ENCODE measurements around the gene SLC23A2. TPM values are rescaled to one million over a fixed set of nuclear protein-coding genes. Genes with fewer than 3 reads are reported as not detected.
"Not testable (repeated sequence)": the region's sequence is repeated elsewhere in the genome, so short reads cannot be mapped to it uniquely, and the experiment has no call there.

Gene SLC23A2
- polyA plus RNA-seq, 1 donor: 9.4 TPM

DNA sequence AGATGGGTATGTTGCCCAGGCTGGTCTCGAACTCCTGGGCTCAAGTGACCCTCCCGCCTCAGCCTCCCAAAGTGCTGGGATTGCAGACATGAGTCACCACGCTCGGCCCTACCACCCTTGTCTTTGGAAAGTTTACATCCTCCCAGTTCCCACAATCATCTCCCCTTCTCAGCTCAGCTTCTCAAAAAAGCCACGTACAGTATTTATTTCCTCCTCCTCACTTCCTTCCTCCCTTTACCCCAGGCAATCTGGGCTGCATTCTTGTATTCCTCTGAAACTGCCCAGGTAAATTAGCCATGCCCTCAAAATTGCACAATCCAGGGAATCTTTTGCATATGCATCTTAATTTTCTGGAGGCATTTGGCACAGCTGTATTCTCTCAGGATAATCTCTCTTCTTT lies 7.4 kb upstream of the SLC23A2 start:
- no peak for DNase-seq (ENCODE audit: low read depth)

DNA sequence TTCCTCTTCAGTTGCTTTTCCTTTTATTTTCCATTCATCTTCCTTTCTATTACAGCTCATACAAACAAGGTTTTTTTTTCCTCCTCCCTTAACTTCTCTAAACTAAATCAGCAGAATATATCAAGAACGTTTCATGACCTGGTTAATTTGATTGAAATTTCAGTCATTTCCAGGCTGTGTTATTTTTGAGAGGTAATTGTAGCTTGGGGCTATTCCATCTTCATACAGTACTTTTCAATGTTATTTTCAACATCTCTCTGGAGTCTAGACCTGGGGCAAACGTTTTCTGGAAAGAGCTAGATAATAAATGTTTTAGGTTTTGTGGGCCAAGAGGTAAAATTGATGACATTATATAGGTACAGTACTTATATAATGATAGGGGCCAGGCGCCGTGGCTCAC lies 4.0 kb upstream of the SLC23A2 start:
- no peak for DNase-seq (ENCODE audit: low read depth)

DNA sequence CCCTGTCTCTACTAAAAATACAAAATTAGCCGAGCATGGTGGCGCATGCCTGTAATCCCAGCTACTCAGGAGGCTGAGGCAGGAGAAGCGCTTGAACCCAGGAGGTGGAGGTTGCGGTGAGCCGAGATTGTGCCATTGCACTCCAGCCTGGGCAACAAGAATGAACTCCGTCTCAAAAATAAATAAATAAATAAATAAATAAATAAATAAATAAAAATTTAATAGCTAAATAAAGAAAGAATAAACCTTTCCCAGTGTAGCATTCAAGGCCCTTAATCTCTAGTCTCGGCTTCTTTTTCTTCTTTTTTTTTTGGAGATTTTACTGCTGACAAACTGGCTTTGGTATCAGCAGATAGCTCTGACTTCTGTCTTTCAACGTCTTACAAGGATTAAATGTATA lies 3.5 kb upstream of the SLC23A2 start:
- not testable (repeated sequence) for DNase-seq (ENCODE audit: low read depth)

GRCh38 chr20:5003626-5004025 lies 2.3 kb upstream of the SLC23A2 start:
- no peak for DNase-seq (ENCODE audit: low read depth)

DNA sequence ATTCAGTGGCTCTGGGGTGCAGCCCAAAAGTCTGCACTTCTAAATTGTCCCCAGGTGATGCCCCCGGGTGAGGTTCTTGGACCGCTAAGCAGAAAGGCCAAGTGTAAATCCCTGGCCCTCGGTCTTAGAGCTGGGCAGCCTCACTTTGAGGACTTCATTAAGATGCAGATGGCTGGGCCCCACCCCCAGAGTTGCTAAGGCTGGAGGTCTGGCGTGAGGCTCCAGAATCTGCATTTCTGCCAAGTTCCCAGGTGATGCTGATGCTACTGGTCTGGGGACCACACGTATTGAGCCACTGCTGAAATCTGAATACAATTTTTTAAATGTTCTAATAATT lies 735 bp upstream of the SLC23A2 start:
- no peak for DNase-seq (ENCODE audit: low read depth)

DNA sequence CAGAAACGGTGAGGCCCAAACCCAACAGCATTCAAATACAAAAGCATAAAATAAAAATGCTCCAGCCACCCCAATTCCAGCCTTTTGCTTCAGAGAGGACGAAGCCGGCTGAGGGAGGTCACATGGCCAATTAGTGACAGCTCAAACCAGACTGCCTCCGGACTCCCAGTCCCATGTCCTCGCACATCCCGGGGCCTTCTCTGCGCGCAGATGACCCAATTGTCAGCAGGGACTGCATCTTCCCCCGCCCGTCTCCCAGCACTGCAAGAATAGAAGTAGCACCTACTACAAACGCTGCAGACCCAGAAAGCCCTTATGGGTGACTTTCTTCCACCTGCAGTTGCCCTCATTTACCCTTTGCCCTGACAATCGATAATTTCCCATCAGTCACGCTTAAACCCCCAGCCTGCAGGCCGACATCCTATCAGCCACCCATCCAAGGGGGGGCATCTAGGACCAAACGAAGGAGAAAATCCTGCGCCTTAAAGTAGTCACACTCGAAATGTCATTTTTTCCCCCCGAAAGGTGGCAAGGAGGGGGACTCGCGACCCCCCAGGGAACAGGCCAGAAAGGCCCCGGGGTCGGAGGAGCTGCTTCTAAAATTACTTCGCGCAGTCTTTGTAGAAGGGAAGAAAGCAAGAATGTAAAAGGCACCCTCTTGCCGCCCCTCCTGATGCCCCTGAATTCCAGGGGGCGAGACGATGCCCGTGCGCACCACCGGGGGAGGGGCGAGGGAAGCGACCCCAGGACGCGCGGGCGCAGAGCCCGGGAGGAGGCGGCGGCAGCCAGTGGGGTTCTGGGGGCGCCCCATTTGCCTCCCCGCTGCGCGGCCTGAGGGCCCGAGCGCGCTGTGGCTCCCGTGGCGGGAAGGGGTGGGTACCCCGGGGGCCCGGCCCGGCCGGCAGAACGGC lies 792 bp downstream of the SLC23A2 start:
- DNase-seq (ENCODE audit: low read depth): no peak

DNA sequence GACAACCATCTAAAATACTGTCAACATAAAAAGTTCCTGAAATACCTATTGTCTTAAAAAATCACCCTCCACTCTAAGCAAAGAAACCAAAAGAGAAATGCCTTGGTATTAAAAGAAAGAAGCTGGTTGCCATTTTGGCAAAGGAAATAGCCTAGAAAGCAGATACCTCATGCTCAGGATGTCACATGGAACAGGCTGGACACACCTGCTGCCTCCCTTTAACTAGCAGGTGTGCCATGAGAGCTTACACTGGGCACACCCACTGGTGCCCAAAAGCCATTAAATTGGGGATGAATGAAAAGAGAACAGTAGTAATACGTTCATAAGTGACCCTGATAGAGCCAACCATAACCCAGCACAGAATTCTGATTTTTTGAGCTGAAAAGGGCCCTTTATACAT lies 1.5 kb downstream of the SLC23A2 start:
- DNase-seq (ENCODE audit: low read depth): no peak

DNA sequence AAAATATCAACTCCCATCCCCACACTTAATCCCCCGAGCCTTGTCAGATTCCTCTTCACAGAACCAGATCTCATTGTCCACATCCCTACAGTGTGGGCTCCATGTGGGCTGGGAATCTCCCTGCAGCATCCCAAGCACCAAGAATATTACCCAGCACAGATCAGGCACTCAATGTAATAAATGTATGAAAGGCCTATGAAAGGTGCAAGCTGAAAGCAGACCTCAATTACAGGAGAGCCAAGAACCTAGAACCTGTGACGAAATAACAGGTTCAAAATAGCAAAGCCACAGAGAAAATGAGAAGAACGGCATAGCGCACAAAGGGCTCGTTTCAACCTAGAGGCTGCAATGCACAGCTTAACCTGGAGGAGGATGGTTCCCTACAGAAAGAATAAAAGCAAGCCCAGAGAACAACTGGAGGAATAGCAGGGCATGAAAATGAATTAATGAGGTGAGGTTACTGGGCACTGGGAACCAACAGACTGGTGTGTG lies 3.1 kb downstream of the SLC23A2 start:
- no peak for DNase-seq (ENCODE audit: low read depth)

DNA sequence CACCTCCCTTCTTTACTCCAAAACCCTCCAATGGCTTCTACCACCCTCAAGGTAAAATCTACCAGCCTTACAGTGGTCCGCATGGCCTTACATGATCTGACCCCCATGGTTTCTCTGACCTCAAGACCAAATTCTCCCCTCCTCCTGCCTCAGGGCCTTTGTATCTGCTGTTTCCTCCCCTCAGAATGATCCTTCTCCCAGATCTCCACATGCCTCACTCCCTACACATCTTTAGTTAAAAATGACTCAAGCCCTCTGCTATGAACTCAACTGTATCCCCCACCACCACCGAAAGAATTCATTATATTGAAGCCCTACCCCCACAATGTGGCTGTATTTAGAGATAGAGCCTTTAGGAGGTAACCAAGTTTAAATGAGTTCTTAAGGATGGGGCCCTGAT lies 4.1 kb downstream of the SLC23A2 start:
- DNase-seq (ENCODE audit: low read depth): no peak

GRCh38 chr20:4989570-4989969 lies 11.7 kb downstream of the SLC23A2 start:
- DNase-seq (ENCODE audit: low read depth): no peak

DNA sequence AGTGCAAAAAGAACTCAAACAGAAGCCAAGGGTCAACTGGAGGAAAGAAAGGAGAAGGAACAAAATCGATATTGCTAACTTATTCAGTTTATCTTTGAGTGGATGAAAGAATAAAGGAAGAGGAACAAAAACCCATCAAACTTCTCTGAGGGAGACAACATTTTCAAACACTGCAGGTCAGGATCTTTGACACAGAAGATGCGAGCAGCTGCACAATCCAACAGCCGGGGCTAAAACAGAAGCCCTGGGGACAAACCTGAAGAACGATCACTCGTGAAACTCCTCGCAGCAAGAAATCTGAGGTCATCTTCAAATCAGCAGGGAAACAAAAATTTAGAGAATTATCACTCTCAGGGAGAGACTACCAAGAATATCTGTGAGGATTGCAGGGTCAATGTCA lies 14.2 kb downstream of the SLC23A2 start:
- no peak for DNase-seq (ENCODE audit: low read depth)

GRCh38 chr20:4985658-4986057 lies 15.7 kb downstream of the SLC23A2 start:
- DNase-seq (ENCODE audit: low read depth): no peak

DNA sequence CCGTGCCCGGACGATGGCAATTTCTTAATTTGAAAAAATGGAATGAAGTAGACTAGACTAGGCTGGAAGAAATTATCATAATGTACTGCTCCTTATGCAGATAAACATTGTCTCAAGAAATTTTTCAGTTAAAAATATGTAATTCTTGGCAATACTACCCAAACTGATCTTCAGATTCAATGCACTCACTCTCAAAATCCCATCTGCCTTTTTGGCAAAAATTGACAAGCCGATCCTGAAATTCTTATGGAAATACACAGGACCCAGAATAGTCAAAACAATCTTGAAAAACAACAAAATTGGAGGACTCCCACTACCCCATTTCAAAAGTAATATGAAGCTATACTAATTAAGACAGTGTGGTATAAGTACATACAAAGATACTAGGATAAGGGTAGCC lies 19.0 kb downstream of the SLC23A2 start:
- DNase-seq (ENCODE audit: low read depth): no peak

GRCh38 chr20:4979841-4980410 lies 21.4 kb downstream of the SLC23A2 start:
- no peak for DNase-seq (ENCODE audit: low read depth)

DNA sequence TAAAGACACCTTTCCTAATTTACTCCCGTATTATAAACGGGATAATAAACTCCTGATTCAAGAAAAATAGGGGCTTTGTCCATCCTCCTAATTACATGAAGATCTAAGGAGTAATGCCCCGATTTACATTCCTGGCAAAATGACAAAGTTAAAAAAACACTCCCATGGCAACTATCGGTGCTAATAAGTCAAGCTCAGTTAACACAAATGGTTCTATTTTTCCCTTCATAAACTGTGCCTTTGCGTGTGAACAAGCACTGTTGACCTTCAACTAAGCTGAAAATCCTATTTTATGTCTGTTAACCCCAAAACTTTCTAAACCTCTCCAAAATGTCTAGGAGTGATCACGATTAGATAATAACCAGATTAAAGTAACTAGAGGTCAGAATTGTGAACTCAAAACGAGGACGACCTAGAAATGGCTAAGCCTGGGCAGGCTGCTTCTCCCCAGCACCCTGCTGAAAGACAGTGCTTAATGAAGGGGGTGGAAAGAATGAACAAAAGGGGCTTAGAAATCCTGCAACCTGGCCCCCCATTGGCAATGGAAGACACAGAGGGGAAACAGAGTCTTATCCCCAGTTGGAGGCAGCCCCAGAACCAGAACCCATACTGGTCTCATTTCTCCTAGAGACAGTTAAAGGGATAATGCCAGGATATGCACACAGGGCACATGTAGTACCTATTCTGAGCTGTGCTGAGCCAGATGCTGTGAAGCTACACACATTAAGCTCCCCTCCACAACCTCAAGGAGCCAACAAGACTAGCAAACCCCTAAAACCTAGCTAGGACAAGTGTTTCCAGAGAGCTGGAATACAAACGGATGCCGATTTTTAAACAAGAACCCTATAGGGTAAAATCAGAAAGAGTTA lies 23.0 kb downstream of the SLC23A2 start:
- no peak for DNase-seq (ENCODE audit: low read depth)

DNA sequence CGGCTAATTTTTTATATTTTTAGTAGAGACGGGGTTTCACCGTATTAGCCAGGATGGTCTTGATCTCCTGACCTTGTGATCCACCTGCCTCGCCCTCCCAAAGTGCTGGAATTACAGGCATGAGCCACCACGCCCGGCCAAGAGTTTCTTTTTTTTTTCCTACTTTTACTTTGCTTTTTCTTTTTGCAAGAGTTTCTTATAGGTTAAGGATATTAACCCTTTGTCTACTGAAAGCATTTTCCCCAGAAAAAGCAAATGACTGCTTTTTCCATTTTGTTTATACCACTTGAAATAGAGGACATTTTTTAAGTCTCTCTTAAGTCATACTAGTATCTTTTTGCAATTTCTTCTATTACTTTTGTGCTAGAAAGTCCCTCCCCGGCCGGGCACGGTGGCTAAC lies 25.3 kb downstream of the SLC23A2 start:
- not testable (repeated sequence) for DNase-seq (ENCODE audit: low read depth)

GRCh38 chr20:4973330-4974097 lies 27.8 kb downstream of the SLC23A2 start:
- DNase-seq (ENCODE audit: low read depth): peak; percentile 14

- no peak for DNase-seq (ENCODE audit: low read depth)
Measured at GRCh38 chr20:4972506-4973251, 28.6 kb downstream of the SLC23A2 start.

GRCh38 chr20:4971064-4971463 lies 30.2 kb downstream of the SLC23A2 start:
- no peak for DNase-seq (ENCODE audit: low read depth)

DNA sequence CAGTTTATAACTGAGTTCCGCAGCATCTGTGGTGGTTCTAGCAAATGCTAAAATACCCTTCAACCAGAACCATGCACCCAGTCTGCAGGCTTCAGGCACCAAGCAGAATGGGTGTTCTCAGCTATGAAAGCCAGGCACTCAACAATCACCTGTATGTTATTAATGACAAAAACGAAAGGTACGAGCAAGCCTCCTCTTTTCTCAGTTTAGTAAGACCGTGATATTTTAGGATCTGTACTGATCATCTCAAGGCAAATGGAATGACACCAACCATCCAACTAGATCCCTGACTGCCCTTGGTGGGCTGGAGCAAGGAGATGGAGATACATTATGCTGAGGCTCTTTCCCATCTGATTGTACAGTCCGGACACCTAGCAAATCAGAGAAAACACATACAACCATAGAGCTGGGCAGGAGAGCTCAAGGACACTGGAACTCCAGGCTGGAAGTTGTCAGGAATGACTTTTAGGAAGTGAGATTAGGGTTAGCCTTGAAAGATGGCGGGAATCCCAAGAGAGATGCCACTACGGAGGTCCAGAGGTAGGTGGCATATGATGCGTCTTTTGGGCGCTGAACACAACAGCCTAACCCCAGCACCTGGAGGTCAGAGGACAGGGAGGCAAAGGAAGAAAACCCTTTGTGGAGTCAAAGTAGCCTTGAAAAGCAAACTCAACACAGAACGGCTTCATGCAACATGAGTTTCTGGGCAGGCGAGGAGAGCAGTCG lies 33.4 kb downstream of the SLC23A2 start:
- no peak for DNase-seq (ENCODE audit: low read depth)

Data from forelimb muscle (tissue), 1 donor.